A549 (cell line): ENCODE measurements around the gene TPM1. TPM values are rescaled to one million over a fixed set of nuclear protein-coding genes. Genes with fewer than 3 reads are reported as not detected.

Experiments used
- ATAC-seq, 2 experiments: fragments of 200-7000 bp in 1 of 2; fragments of >200 bp in 1 of 2; cut with Nextera tagmentation in 1 of 2; cut with Tn5 transposase in 1 of 2; 3 replicates each; pipeline versions ENCODE4 v1.8.0 to v1.9.1; 2018 to 2020; ENCODE audit warnings: mild to moderate bottlenecking in 1 of 2, moderate library complexity in 1 of 2
- CTCF ChIA-PET: fragments of 300-600 bp; sonication (Branson Sonifier 250); formaldehyde crosslinking; extraction: SDS; loops from one replicate; lab custom pipeline; 2021; ENCODE audit warnings: antibody characterized with exemption, inconsistent platforms; lab: Yijun Ruan, JAX
- POLR2A ChIA-PET: fragments of 350-600 bp; formaldehyde crosslinking; extraction: SDS; loops from one replicate; lab custom pipeline; 2021; ENCODE audit warnings: antibody characterized with exemption, inconsistent platforms; lab: Yijun Ruan, JAX
- DNase-seq, 2 experiments: peaks; one replicate each; pipeline versions ENCODE4 v3.0.0 to v3.0.0-alpha.2; 2011 to 2016; ENCODE audit warnings: low read depth in 1 of 2, low spot score in 1 of 2
- FAIRE-seq: peaks from 2 replicates; lab custom pipeline; 2011; peaks lifted over from hg19 to GRCh38; lab: Jason Lieb, UNC
- H3K27ac ChIP-seq, 2 experiments: fragments of >200 bp; sonication (Bioruptor Twin); formaldehyde crosslinking; 3 replicates each; pipeline ENCODE4 v1.5.1; 2016 to 2017
- H3K4me1 ChIP-seq: fragments of >200 bp; sonication (Bioruptor Twin); formaldehyde crosslinking; 3 replicates; pipeline ENCODE4 v1.6.1; 2016
- H3K4me2 ChIP-seq: fragments of >200 bp; sonication (Bioruptor Twin); formaldehyde crosslinking; 3 replicates; pipeline ENCODE4 v1.6.1; 2016
- H3K4me3 ChIP-seq: fragments of >200 bp; sonication (Bioruptor Twin); formaldehyde crosslinking; 3 replicates; pipeline ENCODE4 v1.5.1; 2016
- H3K9me3 ChIP-seq: fragments of >200 bp; sonication (Bioruptor Twin); formaldehyde crosslinking; 3 replicates; pipeline ENCODE4 v1.6.1; 2016
- CBX2 ChIP-seq: fragments of 200-600 bp; sonication (generic); IDR thresholded peaks from 2 replicates; pipeline ENCODE4 v1.6.1; 2016; ENCODE audit warnings: low read depth, mild to moderate bottlenecking, borderline replicate concordance
- CEBPB ChIP-seq, 2 experiments: fragments of >200 bp in 1 of 2; sonication (Bioruptor Twin) in 1 of 2; formaldehyde crosslinking in 1 of 2; IDR thresholded peaks; 2 replicates each; pipeline ENCODE4 v1.6.1; 2012 to 2016
- CHD2 ChIP-seq: fragments of 150-350 bp; IDR thresholded peaks from 2 replicates; pipeline ENCODE4 v1.6.1; 2014; ENCODE audit warnings: low read length; ENCODE audit not compliant: partially characterized antibody
- CHD4 ChIP-seq: fragments of 200-600 bp; sonication (generic); IDR thresholded peaks from 2 replicates; pipeline ENCODE4 v1.6.1; 2016; ENCODE audit warnings: antibody characterized with exemption, mild to moderate bottlenecking, borderline replicate concordance
- EHMT2 ChIP-seq: fragments of 200-600 bp; sonication (generic); IDR thresholded peaks from 2 replicates; pipeline ENCODE4 v1.6.1; 2016; ENCODE audit warnings: antibody characterized with exemption, low read depth, mild to moderate bottlenecking, moderate library complexity
- ELK1 ChIP-seq: fragments of 150-350 bp; IDR thresholded peaks from 2 replicates; pipeline ENCODE4 v1.6.1; 2014; ENCODE audit warnings: low read depth, mild to moderate bottlenecking, low read length
- EP300 ChIP-seq, 2 experiments: fragments of >200 bp; sonication (Bioruptor Twin); formaldehyde crosslinking; IDR thresholded peaks; 2 replicates in 1 of 2; 3 replicates in 1 of 2; pipeline ENCODE4 v1.6.1; 2016 to 2017
- FOSL2 ChIP-seq, 2 experiments: fragments of 450-650 bp in 1 of 2; fragments of >200 bp in 1 of 2; sonication (Bioruptor Twin) in 1 of 2; formaldehyde crosslinking; IDR thresholded peaks; 2 replicates each; pipeline versions ENCODE4 v1.5.0 to v1.6.1; 2016 to 2020; ENCODE audit warnings: mild to moderate bottlenecking in 1 of 2, moderate library complexity in 1 of 2
- GATA3 ChIP-seq: IDR thresholded peaks from 2 replicates; pipeline ENCODE4 v1.6.1; 2012; ENCODE audit warnings: borderline replicate concordance
- HMGXB4 ChIP-seq: fragments of 250-450 bp; sonication (Bioruptor Pico); IDR thresholded peaks from 2 replicates; pipeline ENCODE4 v1.5.0; 2021; ENCODE audit warnings: mild to moderate bottlenecking, moderate library complexity, borderline replicate concordance
- HOXB13 ChIP-seq: fragments of 250-450 bp; sonication (Bioruptor Pico); IDR thresholded peaks from 2 replicates; pipeline ENCODE4 v1.5.0; 2020; ENCODE audit warnings: low read depth, mild to moderate bottlenecking, moderate library complexity
- JUN ChIP-seq, 2 experiments: fragments of >200 bp; sonication (Bioruptor Twin); formaldehyde crosslinking; IDR thresholded peaks; 2 replicates in 1 of 2; 3 replicates in 1 of 2; pipeline ENCODE4 v1.6.1; 2016 to 2017
- JUNB ChIP-seq: fragments of >200 bp; sonication (Bioruptor Twin); formaldehyde crosslinking; IDR thresholded peaks from 2 replicates; pipeline ENCODE4 v1.6.1; 2016
- KDM1A ChIP-seq: fragments of 200-600 bp; sonication (generic); IDR thresholded peaks from 2 replicates; pipeline ENCODE4 v1.6.1; 2016; ENCODE audit warnings: low read depth, mild to moderate bottlenecking
- MAFK ChIP-seq: fragments of 450-650 bp; IDR thresholded peaks from 2 replicates; pipeline ENCODE4 v1.6.1; 2014; ENCODE audit not compliant: partially characterized antibody
- NFE2L2 ChIP-seq: fragments of 150-350 bp; conservative IDR thresholded peaks from 2 replicates; pipeline ENCODE4 v1.6.1; 2014; ENCODE audit warnings: low read length
- NPAS2 ChIP-seq: fragments of 250-450 bp; sonication (Bioruptor Pico); IDR thresholded peaks from 2 replicates; pipeline ENCODE4 v1.8.0; 2022; ENCODE audit warnings: mild to moderate bottlenecking, moderate library complexity, borderline replicate concordance
- NR3C1 ChIP-seq: fragments of >200 bp; sonication (Bioruptor Twin); formaldehyde crosslinking; IDR thresholded peaks from 3 replicates; pipeline ENCODE4 v1.6.1; 2017
- POLR2A ChIP-seq: IDR thresholded peaks from 2 replicates; pipeline ENCODE4 v1.6.1; 2012; ENCODE audit warnings: mild to moderate bottlenecking, low read length
- RAD21 ChIP-seq, 2 experiments: fragments of >200 bp in 1 of 2; sonication (Bioruptor Twin) in 1 of 2; formaldehyde crosslinking in 1 of 2; IDR thresholded peaks in 1 of 2; conservative IDR thresholded peaks in 1 of 2; 2 replicates in 1 of 2; 3 replicates in 1 of 2; pipeline ENCODE4 v1.6.1; 2012 to 2018; ENCODE audit warnings: inconsistent platforms in 1 of 2
- RARB ChIP-seq: fragments of 250-450 bp; sonication (Bioruptor Pico); IDR thresholded peaks from 2 replicates; pipeline ENCODE4 v1.8.0; 2021; ENCODE audit warnings: mild to moderate bottlenecking, moderate library complexity
- RFX5 ChIP-seq: fragments of 450-650 bp; IDR thresholded peaks from 2 replicates; pipeline ENCODE4 v1.7.1; 2014; ENCODE audit warnings: antibody characterized with exemption, mild to moderate bottlenecking, moderate library complexity
- RNF2 ChIP-seq: fragments of 200-600 bp; sonication (generic); IDR thresholded peaks from 2 replicates; pipeline ENCODE4 v1.6.1; 2016; ENCODE audit warnings: low read depth, mild to moderate bottlenecking, antibody characterized with exemption, moderate library complexity, borderline replicate concordance
- SMC3 ChIP-seq: fragments of >200 bp; sonication (Bioruptor Twin); formaldehyde crosslinking; IDR thresholded peaks from 3 replicates; pipeline ENCODE4 v1.6.1; 2018; ENCODE audit warnings: inconsistent platforms
- SREBF2 ChIP-seq: fragments of 450-650 bp; IDR thresholded peaks from 2 replicates; pipeline ENCODE4 v1.6.1; 2014; ENCODE audit warnings: mild to moderate bottlenecking, moderate library complexity
- TFCP2L1 ChIP-seq: fragments of 250-450 bp; sonication (Bioruptor Pico); IDR thresholded peaks from 2 replicates; pipeline ENCODE4 v1.5.0; 2021; ENCODE audit warnings: mild to moderate bottlenecking
- TP53 ChIP-seq: fragments of 250-450 bp; sonication (Bioruptor Pico); IDR thresholded peaks from 2 replicates; pipeline ENCODE4 v1.5.0; 2021; ENCODE audit warnings: mild to moderate bottlenecking, moderate library complexity
- USF2 ChIP-seq: fragments of 450-650 bp; IDR thresholded peaks from 2 replicates; pipeline ENCODE4 v1.6.1; 2014; ENCODE audit warnings: antibody characterized with exemption
- ZC3H11A ChIP-seq: fragments of 450-650 bp; IDR thresholded peaks from 2 replicates; pipeline ENCODE4 v1.6.1; 2014; ENCODE audit warnings: antibody characterized with exemption, mild to moderate bottlenecking
- ZNF302 ChIP-seq: fragments of 250-450 bp; sonication (Bioruptor Pico); IDR thresholded peaks from 2 replicates; pipeline ENCODE4 v1.9.0; 2021; ENCODE audit warnings: inconsistent platforms, mild to moderate bottlenecking, moderate library complexity
- ZSCAN20 ChIP-seq: fragments of 250-450 bp; sonication (Bioruptor Pico); IDR thresholded peaks from 2 replicates; pipeline ENCODE4 v1.8.0; 2022; ENCODE audit warnings: mild to moderate bottlenecking, moderate library complexity
- WGBS: methylation state at CpG from one replicate; pipeline ENCODE4 v1.1.6; 2017; ENCODE audit errors: missing lambda C conversion rate; 5-methylcytosine and 5-hydroxymethylcytosine counted together
- polyA plus RNA-seq, 4 experiments: library from polyadenylated mRNA; depleted of rRNA in 3 of 4; stranded (reverse); fragments of >200 nt; fragmentation: RNase III in 1 of 4; extraction: RNeasy Plus Mini Kit Qiagen cat#74134 plus additional on column Dnase treatment in 1 of 4; gene quantifications; 2 replicates in 3 of 4; 3 replicates in 1 of 4; pipeline ENCODE4 v1.2.3, GENCODE V29; 2011 to 2017

TPM1 gene
- polyA plus RNA-seq, 2 of the 4 experiments (the other 2 are of a cell fraction): 894 to 954 TPM

GRCh38 chr15:63089260-63090043 is 46.9 kb downstream of the TPM1 start (continued):
- peak in 1 of 2 experiments; percentile 45; a peak in 2 of 5 replicates for TF ChIP-seq EP300 (IDR thresholded peaks at IDR 0.05)
- TF ChIP-seq GATA3: no peak
- no peak for TF ChIP-seq ELK1
- TF ChIP-seq JUNB: no peak
- peak in 1 of 2 experiments; percentile 11; a peak in 1 of 5 replicates for TF ChIP-seq RAD21 (conservative IDR thresholded peaks at IDR 0.05 in 1 of 2, IDR thresholded peaks at IDR 0.05 in 1 of 2)
- TF ChIP-seq ZSCAN20 (CRISPR knock-in tag): no peak
- no peak for TF ChIP-seq HMGXB4 (CRISPR knock-in tag)
- no peak for TF ChIP-seq CHD2
- TF ChIP-seq CEBPB (IDR thresholded peaks at IDR 0.05): peak; percentile 28 to 69; a peak in 2 of 4 replicates
- no peak for TF ChIP-seq MAFK
- no peak for TF ChIP-seq CBX2
- TF ChIP-seq TFCP2L1 (CRISPR knock-in tag): no peak
- 0 out of 5 replicates have a peak, but pooled peaks of 1 of the 2 experiments have one; percentile 13 for TF ChIP-seq JUN (IDR thresholded peaks at IDR 0.05)
- no peak for TF ChIP-seq USF2
- TF ChIP-seq EHMT2: no peak
- no peak for TF ChIP-seq CHD4
- TF ChIP-seq NR3C1: no peak
- TF ChIP-seq RARB (CRISPR knock-in tag): no peak
- no peak for TF ChIP-seq SMC3
- peak; percentile 33; the same call in 1 of the 2 replicates for TF ChIP-seq POLR2A
- TF ChIP-seq ZNF302 (CRISPR knock-in tag): 0 out of 2 replicates have a peak, but pooled peaks have one; percentile 38
- TF ChIP-seq NPAS2 (CRISPR knock-in tag): no peak
- no peak for TF ChIP-seq TP53 (CRISPR knock-in tag)
- TF ChIP-seq RFX5: no peak
- no peak for TF ChIP-seq RNF2
- no peak for TF ChIP-seq KDM1A

GRCh38 chr15:63090472-63090871 is 47.9 kb downstream of the TPM1 start:
- TF ChIP-seq ELK1: no peak
- TF ChIP-seq SREBF2: no peak
- TF ChIP-seq FOSL2 (IDR thresholded peaks at IDR 0.05): no peak
- no peak for TF ChIP-seq FOSL2 (CRISPR knock-in tag; IDR thresholded peaks at IDR 0.05)
- no peak for TF ChIP-seq CHD4
- no peak for TF ChIP-seq ZC3H11A
- no peak for TF ChIP-seq HOXB13
- no peak for TF ChIP-seq NFE2L2
- Histone ChIP-seq H3K27ac (peak overlapping the region; percentile 91 to 93), H3K4me3 (no peak overlapping the region), H3K4me2 (peak overlapping the region; percentile 79; the same call in 1 of the 3 replicates), H3K4me1 (peaks cover 78% of the 10 kb centered on the region), H3K9me3 (no peaks in the 10 kb centered on the region)
- CTCF ChIA-PET: interaction anchor here (0.6 to 36.9 kb wide), 7 partner anchors 21 to 1075 kb away, joined by 3 to 1136 read pairs (median 7); partner anchors contain the start of gene TPM1
- POLR2A ChIA-PET: interaction anchor here (1.4 kb wide), 1 partner anchor 42 kb away, joined by 7 read pairs; no protein-coding TSS in a partner anchor
- DNase-seq (no peak), ATAC-seq (no peak), FAIRE-seq (no peak)
- 94% methylated on average over 9 of the region's 9 CpGs for WGBS
